HCT116 (cell line): ENCODE measurements around the gene TMEM132D.

Experiments
- CTCF ChIP-seq, 3 experiments: fragments of 200-600 bp in 1 of 3; sonication (generic) in 1 of 3; IDR thresholded peaks in 2 of 3; conservative IDR thresholded peaks in 1 of 3; 2 replicates each; pipeline ENCODE4 v1.5.1; 2012 to 2017; ENCODE audit warnings: low read depth in 2 of 3, low read length in 2 of 3, antibody characterized with exemption in 1 of 3, borderline replicate concordance in 1 of 3, control low read depth in 1 of 3, mild to moderate bottlenecking in 1 of 3, mixed read lengths in 1 of 3, mixed run types in 1 of 3, moderate library complexity in 1 of 3; ENCODE audit not compliant: insufficient read depth in 1 of 3
- EGR1 ChIP-seq: IDR thresholded peaks from 2 replicates; pipeline ENCODE4 v1.6.1; 2012; ENCODE audit warnings: low read depth
- EZH2 ChIP-seq: fragments of 200-600 bp; sonication (generic); IDR thresholded peaks from 2 replicates; pipeline ENCODE4 v1.6.1; 2017; ENCODE audit warnings: antibody characterized with exemption, mixed run types
- JUND ChIP-seq: IDR thresholded peaks from 2 replicates; pipeline ENCODE4 v1.6.1; 2012
- POLR2A ChIP-seq: IDR thresholded peaks from 2 replicates; pipeline ENCODE4 v1.7.0; 2011; ENCODE audit warnings: borderline replicate concordance; ENCODE audit not compliant: insufficient read depth, insufficient read length; ENCODE audit errors: extremely low read depth
- POLR2AphosphoS5 ChIP-seq: IDR thresholded peaks from 2 replicates; pipeline ENCODE4 v1.6.1; 2011; ENCODE audit warnings: mild to moderate bottlenecking, low read depth, low read length, moderate library complexity
- REST ChIP-seq: IDR thresholded peaks from 2 replicates; pipeline ENCODE4 v1.6.1; 2012; ENCODE audit warnings: low read depth
- SIN3A ChIP-seq: IDR thresholded peaks from 2 replicates; pipeline ENCODE4 v1.6.1; 2012; ENCODE audit warnings: low read depth
- SP1 ChIP-seq: IDR thresholded peaks from 2 replicates; pipeline ENCODE4 v1.6.1; 2012; ENCODE audit warnings: low read depth
- ZBTB33 ChIP-seq: IDR thresholded peaks from 2 replicates; pipeline ENCODE4 v1.6.1; 2011; ENCODE audit warnings: mild to moderate bottlenecking, low read length, moderate library complexity; ENCODE audit not compliant: insufficient replicate concordance; ENCODE audit errors: extremely low read depth
- ZNF274 ChIP-seq: fragments of 200-500 bp; sonication (Bioruptor generic); IDR thresholded peaks from 2 replicates; pipeline ENCODE4 v1.6.1; 2014; ENCODE audit warnings: mild to moderate bottlenecking, low read depth, low read length, inconsistent platforms

- no peak for TF ChIP-seq CTCF (IDR thresholded peaks at IDR 0.05 in 2 of 3, conservative IDR thresholded peaks at IDR 0.05 in 1 of 3; ENCODE audit: borderline replicate concordance in 1 of 3, insufficient read depth in 1 of 3, low read depth in 2 of 3, low read length in 2 of 3)
- no peak for TF ChIP-seq EZH2
- TF ChIP-seq POLR2A: no peak
- TF ChIP-seq REST: no peak
- no peak for TF ChIP-seq SIN3A
- no peak for TF ChIP-seq JUND
- no peak for TF ChIP-seq ZNF274
- no peak for TF ChIP-seq POLR2AphosphoS5
- no peak for TF ChIP-seq EGR1
- TF ChIP-seq ZBTB33: no peak
- no peak for TF ChIP-seq SP1
Measured at GRCh38 chr12:129203456-129203855, 700.4 kb downstream of the TMEM132D start.
